ENCODE data around the gene SSBP4. TPM values are rescaled to one million over a fixed set of nuclear protein-coding genes. Genes with fewer than 3 reads are reported as not detected.
A peak's percentile ranks its signal among the peaks of the same experiment; 100 is the strongest.

Gene SSBP4
- total and polyA plus RNA-seq, 9 of the 15 experiments (the other 6 are each of a cell fraction or from before 2014, with no cell fraction given): 1.1 to 189 (median 39.0) TPM

DNA sequence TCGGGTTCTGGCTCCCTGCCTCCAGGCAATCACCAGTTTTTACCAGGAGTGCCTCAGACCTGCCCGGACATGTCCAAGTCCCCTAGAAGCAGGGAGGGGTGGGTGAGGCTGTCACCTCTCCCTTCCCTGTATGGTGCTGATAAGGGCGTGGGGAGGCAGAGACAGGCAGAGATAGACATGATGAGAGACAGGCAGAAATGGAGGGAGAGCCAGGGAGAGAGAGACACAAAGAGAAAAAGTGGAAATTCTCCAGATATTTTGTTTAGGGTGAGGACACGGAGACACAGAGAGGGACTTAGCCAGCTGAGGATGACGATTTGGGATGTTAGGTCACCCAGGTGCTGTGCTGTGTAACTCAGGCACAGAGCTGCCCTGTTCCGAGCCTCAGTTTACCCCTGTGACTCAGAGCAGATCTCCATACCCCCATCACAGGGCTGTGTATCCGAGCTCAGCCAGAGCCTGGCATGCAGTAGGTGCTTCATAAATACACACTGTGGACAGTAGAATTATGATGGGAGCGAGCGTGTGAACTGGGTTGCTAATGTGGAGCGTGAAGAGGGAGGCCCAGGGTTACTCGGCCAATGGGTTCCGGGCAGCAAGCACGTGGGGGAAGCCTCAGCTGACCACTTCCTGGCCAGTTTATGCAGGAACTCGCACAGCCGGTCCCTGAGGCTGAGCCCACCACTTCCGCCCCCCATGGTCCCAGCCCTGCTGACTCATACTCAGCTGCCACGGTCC, 45.1 kb upstream of the SSBP4 start (continued):
- TF ChIP-seq UBTF (IDR thresholded peaks at IDR 0.05; ENCODE audit: borderline replicate concordance in 1 of 2, low read depth in 2 of 2, low read length in 2 of 2) (peak; percentile 23 to 74; a peak in 1 of 4 replicates), EZH2 (IDR thresholded peaks at IDR 0.05; ENCODE audit: borderline replicate concordance, low read depth, low read length) (no peak), GABPA (tag; conservative IDR thresholded peaks at IDR 0.05; ENCODE audit: low read depth) (peak; percentile 95), THAP12 (CRISPR knock-in tag; IDR thresholded peaks at IDR 0.05) (no peak), ZNF696 (CRISPR knock-in tag; conservative IDR thresholded peaks at IDR 0.05) (0 out of 2 replicates have a peak, but pooled peaks have one; percentile 4), POLR2AphosphoS5 (IDR thresholded peaks at IDR 0.05; ENCODE audit: control insufficient read depth, insufficient read depth, low read depth, low read length) (peak; percentile 92), EHMT2 (IDR thresholded peaks at IDR 0.05) (no peak), ZNF551 (CRISPR knock-in tag; IDR thresholded peaks at IDR 0.05) (no peak), ESRRB (CRISPR knock-in tag; IDR thresholded peaks at IDR 0.05; ENCODE audit: borderline replicate concordance) (no peak; the same call in 1 of the 2 replicates), BHLHE40 (IDR thresholded peaks at IDR 0.05; ENCODE audit: low read length) (peak; percentile 97), POU5F1 (IDR thresholded peaks at IDR 0.05; ENCODE audit: borderline replicate concordance, low read depth, low read length, partially characterized antibody) (no peak), KLF1 (tag; IDR thresholded peaks at IDR 0.05) (peak; percentile 77), KLF16 (IDR thresholded peaks at IDR 0.05) (peak; percentile 83), ELF2 (CRISPR knock-in tag; IDR thresholded peaks at IDR 0.05) (peak; percentile 81), STAT5B (CRISPR knock-in tag; IDR thresholded peaks at IDR 0.05) (no peak)
- TF ChIP-seq, protein P1, sequence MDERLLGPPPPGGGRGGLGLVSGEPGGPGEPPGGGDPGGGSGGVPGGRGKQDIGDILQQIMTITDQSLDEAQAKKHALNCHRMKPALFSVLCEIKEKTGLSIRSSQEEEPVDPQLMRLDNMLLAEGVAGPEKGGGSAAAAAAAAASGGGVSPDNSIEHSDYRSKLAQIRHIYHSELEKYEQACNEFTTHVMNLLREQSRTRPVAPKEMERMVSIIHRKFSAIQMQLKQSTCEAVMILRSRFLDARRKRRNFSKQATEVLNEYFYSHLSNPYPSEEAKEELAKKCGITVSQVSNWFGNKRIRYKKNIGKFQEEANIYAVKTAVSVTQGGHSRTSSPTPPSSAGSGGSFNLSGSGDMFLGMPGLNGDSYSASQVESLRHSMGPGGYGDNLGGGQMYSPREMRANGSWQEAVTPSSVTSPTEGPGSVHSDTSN (CRISPR knock-in tag; IDR thresholded peaks at IDR 0.05; ENCODE audit: low read depth): peak; percentile 49; the same call in 1 of the 2 replicates
- TF ChIP-seq, protein P1 (tag; conservative IDR thresholded peaks at IDR 0.05; ENCODE audit: low read depth): peak; percentile 84
- TF ChIP-seq, protein P2, sequence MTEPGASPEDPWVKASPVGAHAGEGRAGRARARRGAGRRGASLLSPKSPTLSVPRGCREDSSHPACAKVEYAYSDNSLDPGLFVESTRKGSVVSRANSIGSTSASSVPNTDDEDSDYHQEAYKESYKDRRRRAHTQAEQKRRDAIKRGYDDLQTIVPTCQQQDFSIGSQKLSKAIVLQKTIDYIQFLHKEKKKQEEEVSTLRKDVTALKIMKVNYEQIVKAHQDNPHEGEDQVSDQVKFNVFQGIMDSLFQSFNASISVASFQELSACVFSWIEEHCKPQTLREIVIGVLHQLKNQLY (CRISPR knock-in tag; conservative IDR thresholded peaks at IDR 0.05): no peak

Data from K562 (cell line).